ENCODE results near the gene ZCCHC2.

ZCCHC2 gene

GRCh38 chr18:62509779-62510178, 13.0 kb upstream of the ZCCHC2 start:
- DNase-seq (ENCODE audit: low spot score) (no peak), FAIRE-seq (no peak)

GRCh38 chr18:62510789-62511188, 12.0 kb upstream of the ZCCHC2 start:
- no peak for DNase-seq (ENCODE audit: low spot score)
- no peak for FAIRE-seq

GRCh38 chr18:62512532-62512931, 10.3 kb upstream of the ZCCHC2 start:
- FAIRE-seq, result no peak
- DNase-seq (ENCODE audit: low spot score), result no peak

- no peak for FAIRE-seq
- no peak for DNase-seq (ENCODE audit: low spot score)
Observed at GRCh38 chr18:62512996-62513395, 9.8 kb upstream of the ZCCHC2 start.

GRCh38 chr18:62514570-62514969, 8.3 kb upstream of the ZCCHC2 start:
- no peak for DNase-seq (ENCODE audit: low spot score)
- no peak for FAIRE-seq

- FAIRE-seq (no peak), DNase-seq (ENCODE audit: low spot score) (no peak)
Observed at GRCh38 chr18:62516242-62516641, 6.6 kb upstream of the ZCCHC2 start.

- FAIRE-seq (no peak), DNase-seq (ENCODE audit: low spot score) (no peak)
Observed at GRCh38 chr18:62518460-62519375, 4.1 kb upstream of the ZCCHC2 start.

- no peak for FAIRE-seq
- no peak for DNase-seq (ENCODE audit: low spot score)
Observed at GRCh38 chr18:62519684-62520083, 3.1 kb upstream of the ZCCHC2 start.

- DNase-seq (ENCODE audit: low spot score), result no peak
- no peak for FAIRE-seq
Observed at GRCh38 chr18:62521082-62521481, 1.7 kb upstream of the ZCCHC2 start.

- FAIRE-seq (no peak), DNase-seq (ENCODE audit: low spot score) (no peak)
Observed at GRCh38 chr18:62521593-62521992, 1.2 kb upstream of the ZCCHC2 start.

- FAIRE-seq (no peak), DNase-seq (ENCODE audit: low spot score) (no peak)
Observed at GRCh38 chr18:62522178-62522503, 684 bp upstream of the ZCCHC2 start.

- FAIRE-seq (no peak), DNase-seq (ENCODE audit: low spot score) (peak; percentile 83)
Observed at GRCh38 chr18:62523255-62523588, 397 bp downstream of the ZCCHC2 start.

GRCh38 chr18:62523631-62524439, 1.0 kb downstream of the ZCCHC2 start:
- no peak for FAIRE-seq

GRCh38 chr18:62524440-62525200, 1.8 kb downstream of the ZCCHC2 start:
- FAIRE-seq (no peak), DNase-seq (ENCODE audit: low spot score) (peak; percentile 43)

More at GRCh38 chr18:62523631-62524439, 1.0 kb downstream of the ZCCHC2 start:
- peak; percentile 21 for DNase-seq (ENCODE audit: low spot score)

- DNase-seq (ENCODE audit: low spot score) (no peak), FAIRE-seq (no peak)
Observed at GRCh38 chr18:62525608-62526007, 2.8 kb downstream of the ZCCHC2 start.

- FAIRE-seq (no peak), DNase-seq (ENCODE audit: low spot score) (peak; percentile 68)
Observed at GRCh38 chr18:62526098-62527025, 3.5 kb downstream of the ZCCHC2 start.

- no peak for DNase-seq (ENCODE audit: low spot score)
- no peak for FAIRE-seq
Observed at GRCh38 chr18:62529597-62529996, 6.8 kb downstream of the ZCCHC2 start.

GRCh38 chr18:62531078-62531477, 8.3 kb downstream of the ZCCHC2 start:
- FAIRE-seq, result no peak
- DNase-seq (ENCODE audit: low spot score), result no peak

GRCh38 chr18:62531931-62532330, 9.1 kb downstream of the ZCCHC2 start:
- FAIRE-seq (no peak), DNase-seq (ENCODE audit: low spot score) (no peak)

- FAIRE-seq, result no peak
- no peak for DNase-seq (ENCODE audit: low spot score)
Observed at GRCh38 chr18:62536005-62536404, 13.2 kb downstream of the ZCCHC2 start.
